ENCODE results near the gene ARHGEF38. TPM values are rescaled to one million over a fixed set of nuclear protein-coding genes. Genes with fewer than 3 reads are reported as not detected.

Gene ARHGEF38
- total RNA-seq, 1 donor from 2014 or later: 0.42 TPM

DNA sequence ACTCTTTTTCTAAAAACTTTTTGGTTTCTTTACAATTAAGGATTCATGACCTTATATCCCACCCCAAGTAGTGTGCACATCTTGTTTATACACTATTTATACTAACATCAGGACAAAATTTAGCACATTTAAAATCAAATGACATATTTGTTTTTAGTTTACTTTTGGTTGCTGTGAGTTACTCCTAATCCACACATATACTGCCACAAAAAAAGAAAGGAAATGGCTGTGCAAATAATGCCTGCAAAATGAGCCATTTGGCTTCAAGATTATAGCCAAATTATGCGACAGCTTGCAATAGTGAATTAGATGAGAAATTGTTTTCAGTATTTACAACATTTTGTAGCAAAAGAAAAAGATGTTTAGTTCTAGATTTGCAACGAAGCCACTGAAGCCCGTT is 10.4 kb upstream of the ARHGEF38 start:
- DNase-seq (ENCODE audit: low read depth): no peak
- H3K27me3 ChIP-seq (ENCODE audit: control insufficient read depth, insufficient read depth, low read length): no peaks in the 10 kb centered on the region
- no peaks in the 10 kb centered on the region for H3K36me3 ChIP-seq (ENCODE audit: control insufficient read depth, insufficient read depth, low read length)
- no peak overlapping the region for H3K4me3 ChIP-seq (ENCODE audit: low read depth, low read length)
- TF ChIP-seq, protein P1, sequence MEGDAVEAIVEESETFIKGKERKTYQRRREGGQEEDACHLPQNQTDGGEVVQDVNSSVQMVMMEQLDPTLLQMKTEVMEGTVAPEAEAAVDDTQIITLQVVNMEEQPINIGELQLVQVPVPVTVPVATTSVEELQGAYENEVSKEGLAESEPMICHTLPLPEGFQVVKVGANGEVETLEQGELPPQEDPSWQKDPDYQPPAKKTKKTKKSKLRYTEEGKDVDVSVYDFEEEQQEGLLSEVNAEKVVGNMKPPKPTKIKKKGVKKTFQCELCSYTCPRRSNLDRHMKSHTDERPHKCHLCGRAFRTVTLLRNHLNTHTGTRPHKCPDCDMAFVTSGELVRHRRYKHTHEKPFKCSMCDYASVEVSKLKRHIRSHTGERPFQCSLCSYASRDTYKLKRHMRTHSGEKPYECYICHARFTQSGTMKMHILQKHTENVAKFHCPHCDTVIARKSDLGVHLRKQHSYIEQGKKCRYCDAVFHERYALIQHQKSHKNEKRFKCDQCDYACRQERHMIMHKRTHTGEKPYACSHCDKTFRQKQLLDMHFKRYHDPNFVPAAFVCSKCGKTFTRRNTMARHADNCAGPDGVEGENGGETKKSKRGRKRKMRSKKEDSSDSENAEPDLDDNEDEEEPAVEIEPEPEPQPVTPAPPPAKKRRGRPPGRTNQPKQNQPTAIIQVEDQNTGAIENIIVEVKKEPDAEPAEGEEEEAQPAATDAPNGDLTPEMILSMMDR (IDR thresholded peaks at IDR 0.05; ENCODE audit: insufficient read depth, low read length, poor library complexity, severe bottlenecking): no peak

DNA sequence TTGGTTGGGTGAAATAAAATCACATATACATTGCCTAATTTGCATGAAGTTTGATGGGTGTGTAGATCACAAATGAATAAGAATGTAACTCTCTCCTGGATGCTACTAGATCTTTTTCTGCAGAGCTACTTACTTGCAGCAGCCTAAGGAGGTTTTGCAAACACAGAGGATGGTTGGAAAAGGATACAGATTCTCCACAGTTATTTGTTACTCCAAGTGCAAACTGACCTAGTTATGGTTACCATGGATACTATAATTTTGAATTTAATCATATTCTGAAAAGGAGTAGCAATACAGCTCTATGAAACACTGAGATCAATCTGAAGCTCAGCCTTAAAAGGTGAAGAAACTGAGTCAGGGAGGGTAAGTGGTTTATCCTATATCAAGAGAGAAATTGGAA is 9.1 kb upstream of the ARHGEF38 start:
- Histone ChIP-seq H3K4me3 (ENCODE audit: low read depth, low read length) (no peak overlapping the region), H3K27me3 (ENCODE audit: control insufficient read depth, insufficient read depth, low read length) (no peaks in the 10 kb centered on the region), H3K36me3 (ENCODE audit: control insufficient read depth, insufficient read depth, low read length) (no peaks in the 10 kb centered on the region)
- TF ChIP-seq, protein P1 (IDR thresholded peaks at IDR 0.05; ENCODE audit: insufficient read depth, low read length, poor library complexity, severe bottlenecking): no peak
- DNase-seq (ENCODE audit: low read depth): no peak

DNA sequence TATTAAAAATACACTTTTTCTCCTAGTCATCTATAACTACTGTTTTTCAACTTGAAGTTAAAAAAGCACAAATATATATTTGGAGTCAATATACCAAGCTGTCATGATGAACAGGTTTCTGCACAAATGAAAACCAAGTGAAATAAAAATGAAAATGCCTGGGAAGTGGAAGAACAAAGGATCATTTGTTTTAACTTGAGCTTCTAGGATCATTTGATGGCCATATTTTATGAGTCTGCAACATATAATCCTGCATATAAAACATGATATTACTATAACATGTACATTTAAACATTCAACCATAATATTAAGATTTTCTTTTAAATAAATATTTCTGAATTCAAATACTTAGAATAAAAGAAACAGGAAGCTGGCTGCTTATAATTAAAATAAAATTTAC is 8.5 kb upstream of the ARHGEF38 start:
- TF ChIP-seq, protein P1 (IDR thresholded peaks at IDR 0.05; ENCODE audit: insufficient read depth, low read length, poor library complexity, severe bottlenecking): no peak

DNA sequence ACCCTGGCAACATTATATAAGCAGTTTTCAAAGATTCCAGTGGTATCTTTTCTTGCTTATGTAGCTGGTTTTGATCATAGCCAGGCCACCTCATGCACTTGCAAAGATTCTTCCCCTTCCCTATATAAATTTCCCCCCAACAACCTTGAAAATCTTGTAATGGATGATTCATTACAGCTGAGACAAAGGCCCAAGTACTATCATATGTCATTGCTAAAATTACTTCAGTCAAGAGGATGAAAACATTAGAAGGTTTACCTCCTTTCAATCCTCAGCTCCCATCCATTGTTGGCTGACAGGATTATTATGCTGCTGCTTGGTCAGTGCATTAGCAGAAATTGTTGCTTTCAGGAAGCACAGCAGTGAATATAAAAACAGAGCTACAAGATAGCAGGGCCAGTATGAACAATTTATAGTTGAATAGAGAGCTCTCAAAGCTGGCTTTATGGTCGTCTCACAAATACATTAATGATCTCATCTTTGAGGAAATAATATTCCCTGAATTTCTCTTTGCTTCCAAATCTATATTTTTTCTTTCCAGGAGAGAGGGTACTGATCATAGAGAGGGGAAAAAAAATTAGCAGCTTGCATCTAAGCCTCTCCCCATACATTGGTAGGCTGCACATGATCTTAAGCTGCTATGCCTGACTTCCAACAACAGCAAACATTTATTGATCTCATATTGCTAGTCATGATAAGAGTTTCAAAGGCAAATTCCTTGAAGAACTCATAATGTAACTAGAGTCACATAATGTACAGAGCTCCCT is 7.7 kb upstream of the ARHGEF38 start:
- TF ChIP-seq, protein P1 (IDR thresholded peaks at IDR 0.05; ENCODE audit: insufficient read depth, low read length, poor library complexity, severe bottlenecking): no peak
- DNase-seq (ENCODE audit: low read depth): no peak
- H3K36me3 ChIP-seq (ENCODE audit: control insufficient read depth, insufficient read depth, low read length): no peaks in the 10 kb centered on the region
- no peak overlapping the region for H3K4me3 ChIP-seq (ENCODE audit: low read depth, low read length)
- no peaks in the 10 kb centered on the region for H3K27me3 ChIP-seq (ENCODE audit: control insufficient read depth, insufficient read depth, low read length)

More for the DNA sequence above, 8.5 kb upstream of the ARHGEF38 start:
- Histone ChIP-seq H3K36me3 (ENCODE audit: control insufficient read depth, insufficient read depth, low read length) (no peaks in the 10 kb centered on the region), H3K27me3 (ENCODE audit: control insufficient read depth, insufficient read depth, low read length) (no peaks in the 10 kb centered on the region), H3K4me3 (ENCODE audit: low read depth, low read length) (no peak overlapping the region)
- DNase-seq (ENCODE audit: low read depth): no peak

- Histone ChIP-seq H3K36me3 (ENCODE audit: control insufficient read depth, insufficient read depth, low read length) (no peaks in the 10 kb centered on the region), H3K4me3 (ENCODE audit: low read depth, low read length) (no peak overlapping the region), H3K27me3 (ENCODE audit: control insufficient read depth, insufficient read depth, low read length) (no peaks in the 10 kb centered on the region)
- TF ChIP-seq, protein P1 (IDR thresholded peaks at IDR 0.05; ENCODE audit: insufficient read depth, low read length, poor library complexity, severe bottlenecking): no peak
- DNase-seq (ENCODE audit: low read depth): no peak
These were observed 6.3 kb upstream of the ARHGEF38 start for GRCh38 chr4:105546086-105546485.

DNA sequence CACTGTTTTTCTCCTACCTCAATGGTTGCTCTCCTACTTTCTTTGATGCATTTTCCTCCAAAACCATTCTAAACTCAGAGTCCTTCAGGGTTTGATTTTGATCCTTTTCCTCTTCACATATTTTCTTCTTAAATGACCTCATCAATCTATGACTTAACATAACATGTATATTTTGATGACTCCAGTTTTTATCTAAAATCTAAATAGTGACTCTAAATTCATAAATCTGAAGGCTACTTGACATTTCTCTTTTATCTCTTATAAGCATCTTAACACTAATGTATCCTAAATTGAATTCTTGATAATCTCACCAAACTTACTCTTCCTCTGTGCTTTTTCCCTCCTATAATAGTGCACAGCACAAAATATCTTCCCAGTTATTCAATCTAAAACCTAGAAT is 4.7 kb upstream of the ARHGEF38 start:
- TF ChIP-seq, protein P1 (IDR thresholded peaks at IDR 0.05; ENCODE audit: insufficient read depth, low read length, poor library complexity, severe bottlenecking): no peak
- H3K4me3 ChIP-seq (ENCODE audit: low read depth, low read length): no peak overlapping the region
- DNase-seq (ENCODE audit: low read depth): no peak
- no peaks in the 10 kb centered on the region for H3K36me3 ChIP-seq (ENCODE audit: control insufficient read depth, insufficient read depth, low read length)
- H3K27me3 ChIP-seq (ENCODE audit: control insufficient read depth, insufficient read depth, low read length): no peaks in the 10 kb centered on the region

All from kidney epithelial cell (primary cell).